GM23338 (cell line): ENCODE results near the gene L3MBTL1.

Experiments used
- CREB1 ChIP-seq: fragments of 250-450 bp; sonication (Bioruptor Pico); IDR thresholded peaks from 2 replicates; pipeline ENCODE4 v1.5.0; 2020; ENCODE audit warnings: low read depth, mild to moderate bottlenecking, moderate library complexity
- EZH2 ChIP-seq: fragments of 200-600 bp; sonication (generic); IDR thresholded peaks from one replicate; pipeline ENCODE4 v1.8.0; 2017; ENCODE audit warnings: antibody characterized with exemption, mild to moderate bottlenecking, low read depth; ENCODE audit not compliant: unreplicated experiment
- EZH2phosphoT487 ChIP-seq: fragments of 200-600 bp; sonication (generic); IDR thresholded peaks from one replicate; pipeline ENCODE4 v1.8.1; 2018; ENCODE audit warnings: antibody characterized with exemption; ENCODE audit not compliant: unreplicated experiment
- JUNB ChIP-seq: IDR thresholded peaks from one replicate; pipeline ENCODE4 v1.6.1; 2016; ENCODE audit warnings: antibody characterized with exemption; ENCODE audit not compliant: unreplicated experiment
- NANOG ChIP-seq: IDR thresholded peaks from 2 replicates; pipeline ENCODE4 v1.6.1; 2016; ENCODE audit warnings: antibody characterized with exemption, borderline replicate concordance
- POLR2AphosphoS5 ChIP-seq: IDR thresholded peaks from 2 replicates; pipeline ENCODE4 v1.6.1; 2016; ENCODE audit warnings: antibody characterized with exemption, low read depth
- TF ChIP-seq, protein P1 (sequence below): IDR thresholded peaks from one replicate; pipeline ENCODE4 v1.6.1; 2018; ENCODE audit warnings: antibody characterized with exemption; ENCODE audit not compliant: unreplicated experiment
- TF ChIP-seq, protein P2 (sequence below), 2 experiments: fragments of 200-600 bp in 1 of 2; sonication (generic) in 1 of 2; conservative IDR thresholded peaks; 2 replicates each; pipeline versions ENCODE4 v1.5.1 to v1.6.1; 2016 to 2017; ENCODE audit warnings: antibody characterized with exemption in 2 of 2, low read depth in 2 of 2, mild to moderate bottlenecking in 2 of 2, moderate library complexity in 1 of 2
- TF ChIP-seq, protein P3 (sequence below): IDR thresholded peaks from 2 replicates; pipeline ENCODE4 v1.6.1; 2016; ENCODE audit warnings: antibody characterized with exemption

DNA sequence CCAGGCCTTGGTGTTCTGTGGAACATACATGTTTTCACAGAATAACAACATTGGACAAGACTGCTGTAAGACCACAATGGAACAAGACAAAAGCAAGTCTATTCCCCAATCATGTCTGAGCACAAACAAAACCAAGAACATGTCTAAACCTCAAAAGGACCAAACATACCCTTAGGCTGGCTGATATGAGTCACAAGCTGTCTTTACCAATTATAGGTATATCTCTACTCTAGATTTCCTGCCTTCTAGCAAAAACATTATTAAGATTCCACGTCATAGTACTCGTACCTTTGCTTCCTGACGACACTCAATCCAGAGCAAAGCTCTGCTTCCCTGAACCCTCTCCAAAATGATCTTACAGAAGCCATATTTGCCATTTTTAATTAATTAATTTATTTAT is 15.4 kb upstream of the L3MBTL1 start:
- no peak for TF ChIP-seq EZH2phosphoT487
- TF ChIP-seq, protein P1, sequence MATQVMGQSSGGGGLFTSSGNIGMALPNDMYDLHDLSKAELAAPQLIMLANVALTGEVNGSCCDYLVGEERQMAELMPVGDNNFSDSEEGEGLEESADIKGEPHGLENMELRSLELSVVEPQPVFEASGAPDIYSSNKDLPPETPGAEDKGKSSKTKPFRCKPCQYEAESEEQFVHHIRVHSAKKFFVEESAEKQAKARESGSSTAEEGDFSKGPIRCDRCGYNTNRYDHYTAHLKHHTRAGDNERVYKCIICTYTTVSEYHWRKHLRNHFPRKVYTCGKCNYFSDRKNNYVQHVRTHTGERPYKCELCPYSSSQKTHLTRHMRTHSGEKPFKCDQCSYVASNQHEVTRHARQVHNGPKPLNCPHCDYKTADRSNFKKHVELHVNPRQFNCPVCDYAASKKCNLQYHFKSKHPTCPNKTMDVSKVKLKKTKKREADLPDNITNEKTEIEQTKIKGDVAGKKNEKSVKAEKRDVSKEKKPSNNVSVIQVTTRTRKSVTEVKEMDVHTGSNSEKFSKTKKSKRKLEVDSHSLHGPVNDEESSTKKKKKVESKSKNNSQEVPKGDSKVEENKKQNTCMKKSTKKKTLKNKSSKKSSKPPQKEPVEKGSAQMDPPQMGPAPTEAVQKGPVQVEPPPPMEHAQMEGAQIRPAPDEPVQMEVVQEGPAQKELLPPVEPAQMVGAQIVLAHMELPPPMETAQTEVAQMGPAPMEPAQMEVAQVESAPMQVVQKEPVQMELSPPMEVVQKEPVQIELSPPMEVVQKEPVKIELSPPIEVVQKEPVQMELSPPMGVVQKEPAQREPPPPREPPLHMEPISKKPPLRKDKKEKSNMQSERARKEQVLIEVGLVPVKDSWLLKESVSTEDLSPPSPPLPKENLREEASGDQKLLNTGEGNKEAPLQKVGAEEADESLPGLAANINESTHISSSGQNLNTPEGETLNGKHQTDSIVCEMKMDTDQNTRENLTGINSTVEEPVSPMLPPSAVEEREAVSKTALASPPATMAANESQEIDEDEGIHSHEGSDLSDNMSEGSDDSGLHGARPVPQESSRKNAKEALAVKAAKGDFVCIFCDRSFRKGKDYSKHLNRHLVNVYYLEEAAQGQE: no peak
- TF ChIP-seq, protein P2, sequence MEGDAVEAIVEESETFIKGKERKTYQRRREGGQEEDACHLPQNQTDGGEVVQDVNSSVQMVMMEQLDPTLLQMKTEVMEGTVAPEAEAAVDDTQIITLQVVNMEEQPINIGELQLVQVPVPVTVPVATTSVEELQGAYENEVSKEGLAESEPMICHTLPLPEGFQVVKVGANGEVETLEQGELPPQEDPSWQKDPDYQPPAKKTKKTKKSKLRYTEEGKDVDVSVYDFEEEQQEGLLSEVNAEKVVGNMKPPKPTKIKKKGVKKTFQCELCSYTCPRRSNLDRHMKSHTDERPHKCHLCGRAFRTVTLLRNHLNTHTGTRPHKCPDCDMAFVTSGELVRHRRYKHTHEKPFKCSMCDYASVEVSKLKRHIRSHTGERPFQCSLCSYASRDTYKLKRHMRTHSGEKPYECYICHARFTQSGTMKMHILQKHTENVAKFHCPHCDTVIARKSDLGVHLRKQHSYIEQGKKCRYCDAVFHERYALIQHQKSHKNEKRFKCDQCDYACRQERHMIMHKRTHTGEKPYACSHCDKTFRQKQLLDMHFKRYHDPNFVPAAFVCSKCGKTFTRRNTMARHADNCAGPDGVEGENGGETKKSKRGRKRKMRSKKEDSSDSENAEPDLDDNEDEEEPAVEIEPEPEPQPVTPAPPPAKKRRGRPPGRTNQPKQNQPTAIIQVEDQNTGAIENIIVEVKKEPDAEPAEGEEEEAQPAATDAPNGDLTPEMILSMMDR (conservative IDR thresholded peaks at IDR 0.05; ENCODE audit: low read depth in 2 of 2): no peak
- TF ChIP-seq CREB1 (CRISPR knock-in tag): no peak
- TF ChIP-seq EZH2: no peak
- TF ChIP-seq NANOG: no peak
- TF ChIP-seq JUNB: no peak
- no peak for TF ChIP-seq POLR2AphosphoS5
- TF ChIP-seq, protein P3, sequence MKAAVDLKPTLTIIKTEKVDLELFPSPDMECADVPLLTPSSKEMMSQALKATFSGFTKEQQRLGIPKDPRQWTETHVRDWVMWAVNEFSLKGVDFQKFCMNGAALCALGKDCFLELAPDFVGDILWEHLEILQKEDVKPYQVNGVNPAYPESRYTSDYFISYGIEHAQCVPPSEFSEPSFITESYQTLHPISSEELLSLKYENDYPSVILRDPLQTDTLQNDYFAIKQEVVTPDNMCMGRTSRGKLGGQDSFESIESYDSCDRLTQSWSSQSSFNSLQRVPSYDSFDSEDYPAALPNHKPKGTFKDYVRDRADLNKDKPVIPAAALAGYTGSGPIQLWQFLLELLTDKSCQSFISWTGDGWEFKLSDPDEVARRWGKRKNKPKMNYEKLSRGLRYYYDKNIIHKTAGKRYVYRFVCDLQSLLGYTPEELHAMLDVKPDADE: no peak
